Camera-type eye (tissue), 1 donor: Measurements from ENCODE around the gene LHFPL2. TPM values are rescaled to one million over a fixed set of nuclear protein-coding genes. Genes with fewer than 3 reads are reported as not detected.

Experiments
- total RNA-seq: library from RNA; depleted of rRNA; stranded (reverse); fragments of >200 nt; gene quantifications from one replicate; pipeline ENCODE4 v1.2.3, GENCODE V29; 2014

The LHFPL2 gene, protein sequence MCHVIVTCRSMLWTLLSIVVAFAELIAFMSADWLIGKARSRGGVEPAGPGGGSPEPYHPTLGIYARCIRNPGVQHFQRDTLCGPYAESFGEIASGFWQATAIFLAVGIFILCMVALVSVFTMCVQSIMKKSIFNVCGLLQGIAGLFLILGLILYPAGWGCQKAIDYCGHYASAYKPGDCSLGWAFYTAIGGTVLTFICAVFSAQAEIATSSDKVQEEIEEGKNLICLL
- total RNA-seq, result 66.4 TPM

DNA sequence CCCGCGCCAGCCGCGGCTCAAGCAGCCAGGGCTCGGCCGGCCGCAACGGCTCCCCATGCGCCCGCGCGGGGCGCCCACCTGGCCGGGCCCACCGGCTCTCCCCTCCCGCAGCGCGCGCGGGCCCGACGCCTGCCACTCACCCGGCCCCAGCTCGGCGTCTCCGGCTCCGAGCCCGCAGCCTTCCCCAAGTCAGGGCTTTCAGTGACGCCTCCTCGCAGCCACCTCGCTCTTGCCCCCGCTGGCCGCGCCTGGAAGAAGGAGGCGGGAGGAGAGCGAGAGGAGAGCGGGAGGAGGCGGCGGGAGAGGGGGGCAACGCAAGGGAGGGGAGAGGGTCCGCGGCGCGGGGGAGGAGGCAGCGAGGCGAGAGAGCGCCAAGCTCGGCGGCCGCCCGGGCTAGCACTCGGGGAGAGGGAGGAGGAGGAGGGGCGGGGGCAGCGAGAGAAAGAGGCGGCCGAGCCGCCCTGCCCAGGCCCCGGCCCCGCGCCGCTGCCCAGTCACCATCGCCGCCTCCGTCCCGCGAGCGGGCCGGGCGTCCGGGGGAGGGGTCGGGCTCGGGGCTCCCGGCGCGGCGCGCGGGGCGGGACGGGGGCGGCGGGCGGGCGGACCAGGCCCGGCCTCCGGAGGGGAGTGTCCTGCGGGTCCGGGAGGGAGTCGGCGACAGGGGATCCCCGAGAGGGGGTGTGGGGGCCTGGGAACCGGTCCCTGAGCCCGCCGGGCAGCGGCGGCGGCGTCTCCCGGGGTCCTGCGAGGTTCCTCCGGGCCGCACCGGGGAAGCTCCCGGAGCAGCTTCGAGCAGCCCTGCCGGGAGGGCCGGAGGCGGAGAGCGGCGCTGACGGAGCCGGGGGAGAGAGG is at the start of gene LHFPL2:
Gene LHFPL2, minus strand, starts transcription at position 414 of the 852 bp plus-strand sequence. CDS start 138,559 bp downstream, outside the sequence.

